Measurements from ENCODE around the gene ITGBL1. TPM values are rescaled to one million over a fixed set of nuclear protein-coding genes. Genes with fewer than 3 reads are reported as not detected.

Gene ITGBL1
- total RNA-seq, 3 donors from 2014 or later (not counting 1 experiment from before 2014, with no cell fraction given), result not detected

DNA sequence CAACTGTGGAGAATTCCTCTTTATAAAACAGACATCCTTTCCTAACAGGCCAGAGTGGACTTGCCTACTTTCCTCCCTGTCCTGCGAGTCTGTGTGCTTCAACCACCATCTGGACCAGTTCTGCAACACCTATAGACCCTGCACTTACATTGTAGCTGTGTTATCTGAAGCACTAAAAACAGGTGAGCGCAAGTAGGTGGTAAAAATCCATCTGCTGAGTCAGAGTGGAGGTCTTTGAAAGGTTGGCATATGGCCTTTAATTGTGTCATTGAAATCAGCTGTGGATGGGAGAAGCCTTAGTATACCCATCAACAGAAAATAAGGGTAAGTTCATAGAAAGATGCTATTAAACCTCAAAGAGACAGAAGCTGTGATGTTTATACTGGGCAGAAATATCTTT lies 28.6 kb upstream of the ITGBL1 start:
- no peaks in the 10 kb centered on the region for H3K36me3 Mint-ChIP-seq
- no peak overlapping the region for H3K4me3 Mint-ChIP-seq
- H3K4me1 Mint-ChIP-seq, result no peaks in the 10 kb centered on the region
- Histone ChIP-seq H3K27me3 (ENCODE audit: control insufficient read depth, insufficient read depth, low read length) (no peaks in the 10 kb centered on the region), H3K36me3 (ENCODE audit: control insufficient read depth, insufficient read depth, low read length) (no peaks in the 10 kb centered on the region), H3K27ac (ENCODE audit: low read length) (no peak overlapping the region), H3K9me3 (ENCODE audit: control insufficient read depth, insufficient read depth, low read length) (no peaks in the 10 kb centered on the region), H3K4me3 (ENCODE audit: low read length) (no peak overlapping the region), H3K4me1 (ENCODE audit: control insufficient read depth, insufficient read depth, low read length) (no peaks in the 10 kb centered on the region)
- intact Hi-C loops (cut with micrococcal nuclease), result no loop called here
- H3K27me3 Mint-ChIP-seq (ENCODE audit: low read depth in 2 of 2), result peaks cover 0 to 3% of the 10 kb centered on the region in 2 donors
- H3K9me3 Mint-ChIP-seq, result peaks cover 2 to 5% of the 10 kb centered on the region in 2 donors
- WGBS (ENCODE audit: insufficient coverage), result 82% methylated on average over 2 of the region's 2 CpGs
- TF ChIP-seq CTCF (IDR thresholded peaks at IDR 0.05), result no peak
- ATAC-seq, result no peak
- no peak for DNase-seq
- H3K27ac Mint-ChIP-seq, result no peak overlapping the region

- Histone ChIP-seq H3K9me3 (ENCODE audit: control insufficient read depth, insufficient read depth, low read length) (no peaks in the 10 kb centered on the region), H3K36me3 (ENCODE audit: control insufficient read depth, insufficient read depth, low read length) (no peaks in the 10 kb centered on the region), H3K27me3 (ENCODE audit: control insufficient read depth, insufficient read depth, low read length) (no peaks in the 10 kb centered on the region), H3K4me3 (ENCODE audit: low read length) (no peak overlapping the region), H3K4me1 (ENCODE audit: control insufficient read depth, insufficient read depth, low read length) (no peaks in the 10 kb centered on the region), H3K27ac (ENCODE audit: low read length) (no peak overlapping the region)
- no peaks in the 10 kb centered on the region for H3K36me3 Mint-ChIP-seq
- no peaks in the 10 kb centered on the region for H3K4me1 Mint-ChIP-seq
- no peaks in the 10 kb centered on the region for H3K27me3 Mint-ChIP-seq (ENCODE audit: low read depth in 2 of 2)
- no peak for DNase-seq
- no peak overlapping the region for H3K4me3 Mint-ChIP-seq
- 30% methylated on average over 3 of the region's 6 CpGs for WGBS (ENCODE audit: insufficient coverage)
- TF ChIP-seq CTCF (IDR thresholded peaks at IDR 0.05), result no peak
- H3K27ac Mint-ChIP-seq, result no peak overlapping the region
- H3K9me3 Mint-ChIP-seq, result peaks cover 2 to 5% of the 10 kb centered on the region in 2 donors
- intact Hi-C loops (cut with micrococcal nuclease), result no loop called here
- no peak for ATAC-seq
These were observed 27.9 kb upstream of the ITGBL1 start for GRCh38 chr13:101424381-101425155.

DNA sequence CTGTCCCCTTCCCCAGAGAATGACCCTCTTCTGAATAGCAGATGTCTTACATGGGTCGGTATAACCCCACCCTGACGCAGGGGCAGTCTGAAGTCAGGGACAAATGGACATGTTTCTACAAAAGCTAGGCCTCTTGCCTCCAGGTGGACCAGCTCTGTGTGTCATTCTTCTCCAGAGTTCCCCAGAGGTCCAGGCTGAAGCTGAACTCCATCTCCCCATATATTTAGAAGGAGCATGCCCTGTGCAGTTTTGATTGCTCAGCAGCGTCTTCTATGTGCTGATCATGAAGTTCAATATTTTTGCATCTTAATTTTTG lies 27.4 kb upstream of the ITGBL1 start:
- Histone ChIP-seq H3K36me3 (ENCODE audit: control insufficient read depth, insufficient read depth, low read length) (no peaks in the 10 kb centered on the region), H3K4me3 (ENCODE audit: low read length) (no peak overlapping the region), H3K27me3 (ENCODE audit: control insufficient read depth, insufficient read depth, low read length) (no peaks in the 10 kb centered on the region), H3K9me3 (ENCODE audit: control insufficient read depth, insufficient read depth, low read length) (no peaks in the 10 kb centered on the region), H3K4me1 (ENCODE audit: control insufficient read depth, insufficient read depth, low read length) (no peaks in the 10 kb centered on the region), H3K27ac (ENCODE audit: low read length) (no peak overlapping the region)
- intact Hi-C loops (cut with micrococcal nuclease), result no loop called here
- no peaks in the 10 kb centered on the region for H3K36me3 Mint-ChIP-seq
- no peak overlapping the region for H3K27ac Mint-ChIP-seq
- ATAC-seq (no peak), DNase-seq (no peak)
- TF ChIP-seq CTCF (IDR thresholded peaks at IDR 0.05), result no peak
- H3K4me3 Mint-ChIP-seq, result no peak overlapping the region
- peaks cover 2 to 5% of the 10 kb centered on the region in 2 donors for H3K9me3 Mint-ChIP-seq
- no peaks in the 10 kb centered on the region for H3K27me3 Mint-ChIP-seq (ENCODE audit: low read depth in 2 of 2)
- H3K4me1 Mint-ChIP-seq, result no peaks in the 10 kb centered on the region
- 88% methylated on average over 2 of the region's 3 CpGs for WGBS (ENCODE audit: insufficient coverage)

DNA sequence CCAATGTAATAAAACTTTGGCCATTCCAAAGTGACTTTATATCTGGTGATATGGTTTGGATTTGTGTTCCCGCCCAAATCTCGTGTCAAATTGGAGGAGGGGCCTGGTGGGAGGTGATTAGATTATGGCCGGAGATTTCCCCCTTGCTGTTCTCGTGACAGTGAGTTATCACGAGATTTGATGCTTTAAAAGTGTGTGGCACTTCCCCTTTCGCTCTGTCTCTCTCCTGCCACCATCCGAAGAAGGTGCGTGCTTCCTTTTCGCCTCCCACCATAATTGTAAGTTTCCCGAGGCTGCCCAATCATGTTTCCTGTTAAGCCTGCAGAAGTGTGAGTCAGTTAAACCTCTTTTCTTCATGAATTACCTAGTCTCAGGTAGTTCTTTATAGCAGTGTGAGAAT lies 26.9 kb upstream of the ITGBL1 start:
- no peaks in the 10 kb centered on the region for H3K4me1 Mint-ChIP-seq
- 67% methylated on average over 10 of the region's 10 CpGs for WGBS (ENCODE audit: insufficient coverage)
- H3K4me3 Mint-ChIP-seq, result no peak overlapping the region

More for the DNA sequence above, 26.9 kb upstream of the ITGBL1 start:
- no peak for ATAC-seq
- no peak for TF ChIP-seq CTCF (IDR thresholded peaks at IDR 0.05)
- H3K36me3 ChIP-seq (ENCODE audit: control insufficient read depth, insufficient read depth, low read length), result no peaks in the 10 kb centered on the region
- Mint-ChIP-seq H3K9me3 (peaks cover 2 to 4% of the 10 kb centered on the region in 2 donors), H3K36me3 (no peaks in the 10 kb centered on the region), H3K27me3 (ENCODE audit: low read depth in 2 of 2) (no peaks in the 10 kb centered on the region), H3K27ac (no peak overlapping the region)
- H3K9me3 ChIP-seq (ENCODE audit: control insufficient read depth, insufficient read depth, low read length), result no peaks in the 10 kb centered on the region
- no peak for DNase-seq
- no peak overlapping the region for H3K27ac ChIP-seq (ENCODE audit: low read length)
- H3K4me3 ChIP-seq (ENCODE audit: low read length), result no peak overlapping the region
- H3K4me1 ChIP-seq (ENCODE audit: control insufficient read depth, insufficient read depth, low read length), result no peaks in the 10 kb centered on the region
- no peaks in the 10 kb centered on the region for H3K27me3 ChIP-seq (ENCODE audit: control insufficient read depth, insufficient read depth, low read length)
- intact Hi-C loops (cut with micrococcal nuclease), result no loop called here
